DMS 273 (cell line): Measurements from ENCODE around the gene HNRNPU.

ENCODE experiments used
- DNase-seq: peaks from one replicate; lab custom pipeline; 2025; ENCODE audit not compliant: unreplicated experiment; lab: John Stamatoyannopoulos, UW

The HNRNPU gene

DNA sequence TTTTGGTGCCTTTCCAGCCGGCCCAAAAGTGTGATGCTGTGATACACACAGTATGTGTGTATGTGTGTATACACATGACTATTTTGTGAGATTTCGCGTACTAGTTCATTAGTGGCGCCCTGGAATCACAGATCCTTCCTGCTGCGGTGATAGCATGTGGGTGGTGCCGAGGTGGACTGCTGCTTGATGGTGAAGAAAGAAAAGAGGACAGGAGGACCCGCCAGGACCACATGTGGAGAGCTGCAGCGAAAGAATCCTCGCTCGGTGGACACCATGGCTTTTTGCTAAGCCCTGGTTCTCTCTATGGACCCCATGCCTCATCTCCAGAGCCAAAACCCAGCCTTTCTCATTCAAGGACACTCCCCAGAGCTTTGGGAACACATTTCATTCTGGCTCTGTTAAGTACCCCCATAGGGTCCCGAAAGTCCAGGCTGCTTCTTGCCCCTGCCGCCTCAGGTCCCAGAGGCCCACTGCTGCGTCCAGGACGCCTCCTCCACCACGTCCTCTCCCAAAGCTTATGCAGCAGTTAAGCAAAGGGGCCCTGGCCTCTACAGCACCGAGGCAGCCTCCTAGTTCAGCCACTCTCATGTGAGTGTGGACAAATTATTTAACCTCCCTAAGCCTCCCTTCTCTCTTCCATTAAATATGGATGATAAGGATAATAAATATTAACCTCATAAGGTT, 61.6 kb downstream of the HNRNPU start:
- DNase-seq: no peak

DNA sequence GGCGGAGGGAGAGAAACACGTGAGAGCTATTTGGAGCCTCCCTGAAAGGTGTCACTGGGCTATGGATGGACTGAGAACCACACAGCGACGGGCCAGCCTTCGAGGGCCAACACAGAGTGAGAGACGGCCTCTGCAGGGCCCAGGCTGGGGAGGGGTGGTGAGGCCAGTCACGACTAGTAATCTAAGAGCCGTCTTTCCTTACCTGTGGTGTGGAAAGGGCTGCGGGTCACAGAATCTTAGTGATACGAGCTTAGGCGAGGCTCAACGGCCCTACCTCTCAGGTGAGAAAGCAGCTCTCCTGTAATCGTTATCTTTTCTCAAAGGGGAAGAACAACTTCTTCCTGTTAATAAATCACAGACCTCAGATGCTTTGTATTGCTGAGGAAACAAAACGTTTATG, 62.3 kb downstream of the HNRNPU start:
- no peak for DNase-seq

DNA sequence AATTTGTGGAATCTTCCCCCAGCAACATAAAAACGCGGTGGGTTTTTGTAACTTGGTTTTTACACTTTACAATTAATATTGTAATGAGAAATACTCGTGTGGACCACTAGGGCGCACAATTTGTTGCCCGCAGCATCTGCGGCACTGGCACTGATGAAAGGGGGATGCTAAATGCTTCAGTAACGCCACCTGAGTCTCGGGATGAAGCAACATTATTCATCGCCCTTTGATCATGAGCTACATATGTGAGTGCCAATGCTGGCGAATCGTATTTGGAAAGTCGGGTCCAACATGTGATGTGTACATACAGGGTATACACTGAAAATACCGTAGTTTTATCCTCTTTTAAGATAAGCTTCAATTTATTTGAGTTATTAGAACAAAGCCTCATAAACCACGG, 63.1 kb downstream of the HNRNPU start:
- peak; percentile 72 for DNase-seq

DNA sequence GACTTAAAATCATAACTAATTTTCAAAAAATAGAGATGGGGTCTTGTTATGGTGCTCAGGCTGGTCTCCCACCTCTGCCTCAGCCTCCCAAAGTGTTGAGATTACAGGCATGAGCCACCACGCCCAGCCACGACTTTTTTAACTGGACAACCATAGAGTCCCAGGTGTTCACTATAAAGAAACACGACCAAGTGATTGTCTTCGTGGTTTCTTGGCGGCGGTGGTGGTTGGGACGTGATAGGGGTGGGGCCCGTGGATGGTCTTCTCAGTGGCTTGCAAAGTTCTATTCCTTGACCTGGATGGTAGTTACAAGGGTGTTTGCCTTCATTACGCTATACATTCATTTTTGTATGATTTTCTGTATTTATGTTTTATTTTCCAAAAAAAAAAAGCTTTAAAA, 63.5 kb downstream of the HNRNPU start:
- DNase-seq: no peak
